Effector CD4-positive, alpha-beta T cell (primary cell): ENCODE measurements around the gene SHISAL1.

ENCODE experiments used
- DNase-seq: peaks from one replicate; pipeline ENCODE4 v3.0.0-alpha.2; 2020

The SHISAL1 gene

DNA sequence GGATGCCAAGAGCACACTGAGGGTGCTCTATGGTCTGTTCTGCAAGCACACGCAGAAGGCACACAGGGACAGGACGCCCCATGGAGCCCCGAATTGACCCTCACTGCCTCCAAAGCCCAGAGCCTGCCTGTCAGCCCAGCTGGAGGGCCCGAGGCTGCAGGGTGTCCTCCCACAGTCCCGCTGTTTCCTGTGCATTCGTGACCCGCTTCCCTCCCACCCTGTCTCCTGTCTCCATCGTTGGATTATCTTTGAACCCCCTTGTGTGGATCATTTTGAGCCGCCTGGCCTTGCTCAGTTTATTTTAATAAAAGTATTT lies 106.5 kb downstream of the SHISAL1 start:
- no peak for DNase-seq

DNA sequence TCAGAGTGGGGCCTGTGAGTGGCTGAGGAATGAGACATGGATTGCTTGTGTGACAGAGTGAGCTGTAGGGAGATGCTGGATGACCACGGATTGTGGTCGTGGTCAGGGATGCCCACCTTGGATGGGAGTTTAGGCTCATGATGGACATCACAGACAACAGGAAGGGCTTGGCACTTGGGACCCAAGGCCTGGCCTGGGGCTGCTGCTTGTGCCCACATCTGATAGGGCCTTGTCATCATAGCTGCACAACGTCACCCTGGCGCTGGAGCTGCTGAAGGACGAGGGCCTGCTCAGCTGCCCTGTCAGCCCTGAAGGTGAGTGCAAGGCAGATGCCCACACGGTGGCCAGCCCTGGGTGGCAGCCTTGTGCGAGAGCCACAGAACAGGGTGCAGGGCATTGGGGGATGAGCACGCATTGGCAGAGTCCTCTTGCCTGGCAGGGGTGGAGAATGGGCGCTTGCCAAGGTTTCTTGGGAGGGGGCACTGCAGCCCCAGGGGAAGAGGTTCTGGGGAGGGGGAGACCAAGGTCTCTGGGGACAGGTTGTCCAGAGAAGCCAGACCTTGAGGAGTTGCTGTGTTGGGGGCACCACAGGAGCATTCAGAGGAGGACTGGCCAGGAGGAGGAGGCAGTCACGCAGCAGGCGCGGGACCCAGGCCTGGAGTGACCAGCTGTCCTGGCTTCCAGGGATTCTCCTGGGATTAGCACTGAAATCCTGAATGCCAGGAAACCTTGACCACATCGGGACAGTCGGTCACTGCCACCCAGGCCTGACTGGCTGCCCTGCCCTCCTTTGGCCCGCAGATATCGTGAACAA lies 107.0 kb downstream of the SHISAL1 start:
- no peak for DNase-seq

DNA sequence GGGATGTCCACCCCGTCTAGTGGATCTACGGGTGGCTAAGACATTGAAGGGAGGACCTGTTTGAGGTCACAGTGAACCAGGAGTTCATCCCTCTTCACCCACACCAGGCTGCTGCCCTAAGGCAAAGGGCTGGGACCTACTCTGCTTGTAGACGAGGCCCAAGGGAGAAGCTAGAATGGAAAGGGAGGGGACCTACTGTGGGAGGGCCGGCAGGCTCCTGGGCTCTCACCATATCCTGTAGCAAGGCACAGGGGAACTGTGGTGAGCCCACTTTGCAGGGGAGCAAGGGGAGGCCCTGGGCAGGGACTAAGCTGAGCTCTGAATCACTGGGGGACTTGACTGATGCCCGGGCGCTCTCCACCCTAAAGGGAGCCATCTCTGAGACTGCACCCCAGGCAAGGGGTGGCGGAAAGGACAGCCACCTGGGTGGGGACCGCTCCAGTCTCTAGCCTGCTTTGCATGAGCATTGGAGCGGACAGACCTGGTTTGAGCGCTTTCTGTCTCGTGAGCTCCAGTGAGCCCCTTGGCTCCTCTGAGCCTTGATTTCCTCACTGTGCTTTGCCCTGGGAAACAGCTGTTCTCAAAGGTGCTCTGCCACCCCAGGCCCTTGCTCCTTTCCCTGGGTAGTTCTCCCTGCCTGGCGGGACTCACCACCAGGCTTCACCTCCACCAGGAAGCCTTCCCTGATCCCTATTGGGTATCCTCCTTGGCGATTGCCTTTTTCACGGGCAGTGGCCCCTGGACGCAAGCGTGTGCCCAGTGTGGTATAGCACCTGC lies 107.8 kb downstream of the SHISAL1 start:
- no peak for DNase-seq

DNA sequence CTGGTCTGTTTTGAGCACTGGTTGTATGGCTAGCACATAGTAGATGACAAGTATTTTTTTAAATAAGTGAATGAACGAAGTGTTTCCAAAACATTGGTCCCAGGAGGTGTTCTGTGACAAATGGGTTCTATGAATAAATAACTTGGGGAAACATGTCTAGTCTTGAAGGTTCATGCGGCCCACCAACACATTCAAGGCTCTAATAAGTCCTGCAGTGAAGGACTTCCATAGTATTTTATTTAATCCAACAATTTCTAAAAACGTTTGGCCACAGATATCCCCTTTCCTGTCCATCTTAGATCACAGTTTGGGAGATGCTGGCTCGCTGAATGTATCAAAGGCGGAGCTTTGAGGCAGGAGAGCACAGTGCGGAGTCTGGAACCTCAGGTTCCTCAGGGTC lies 109.5 kb downstream of the SHISAL1 start:
- no peak for DNase-seq

DNA sequence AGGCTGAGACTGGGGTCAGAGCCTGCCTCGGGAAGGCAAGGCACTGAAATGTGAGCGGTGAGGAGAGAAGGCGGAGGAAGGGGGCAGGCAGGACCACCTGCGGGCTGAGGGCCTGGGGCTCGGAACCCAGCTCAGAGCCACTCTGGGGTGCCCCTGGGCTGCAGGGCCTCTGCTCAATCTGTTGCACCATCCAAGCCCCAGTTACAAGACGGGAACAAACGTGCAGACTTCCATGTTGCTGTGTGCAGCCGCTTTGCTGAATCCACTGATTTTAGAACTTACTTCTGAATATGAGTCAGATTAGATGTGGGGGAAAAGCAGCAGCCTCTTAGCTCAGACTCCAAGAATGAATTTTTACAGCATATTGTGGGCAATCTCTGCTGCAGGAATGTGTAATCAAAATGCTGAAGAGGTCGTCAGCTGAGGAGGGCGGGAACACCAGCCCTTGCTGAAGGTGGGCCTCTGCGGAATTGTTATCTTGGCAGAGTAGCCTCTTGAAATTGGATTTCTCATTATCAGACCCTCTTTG lies 110.4 kb downstream of the SHISAL1 start:
- DNase-seq: no peak

DNA sequence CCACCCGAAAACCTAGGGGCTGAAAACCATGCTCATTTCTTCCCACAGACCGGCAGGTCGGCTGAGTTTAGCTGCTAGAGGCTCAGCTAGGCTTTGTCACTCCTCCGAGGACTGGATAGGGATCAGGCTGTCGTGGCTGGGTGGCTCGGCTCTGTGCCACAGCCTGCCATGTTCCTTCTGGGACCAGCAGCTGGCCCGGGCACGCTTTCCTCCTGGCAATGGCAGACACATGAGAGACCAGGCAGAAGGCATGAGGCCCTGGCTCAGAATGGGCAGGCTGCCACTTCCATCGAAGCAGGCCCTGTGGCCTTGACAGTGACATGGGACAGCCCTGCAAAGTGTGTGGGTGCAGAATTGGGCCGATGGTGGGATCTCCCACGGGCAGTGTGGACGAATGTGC lies 111.1 kb downstream of the SHISAL1 start:
- no peak for DNase-seq

DNA sequence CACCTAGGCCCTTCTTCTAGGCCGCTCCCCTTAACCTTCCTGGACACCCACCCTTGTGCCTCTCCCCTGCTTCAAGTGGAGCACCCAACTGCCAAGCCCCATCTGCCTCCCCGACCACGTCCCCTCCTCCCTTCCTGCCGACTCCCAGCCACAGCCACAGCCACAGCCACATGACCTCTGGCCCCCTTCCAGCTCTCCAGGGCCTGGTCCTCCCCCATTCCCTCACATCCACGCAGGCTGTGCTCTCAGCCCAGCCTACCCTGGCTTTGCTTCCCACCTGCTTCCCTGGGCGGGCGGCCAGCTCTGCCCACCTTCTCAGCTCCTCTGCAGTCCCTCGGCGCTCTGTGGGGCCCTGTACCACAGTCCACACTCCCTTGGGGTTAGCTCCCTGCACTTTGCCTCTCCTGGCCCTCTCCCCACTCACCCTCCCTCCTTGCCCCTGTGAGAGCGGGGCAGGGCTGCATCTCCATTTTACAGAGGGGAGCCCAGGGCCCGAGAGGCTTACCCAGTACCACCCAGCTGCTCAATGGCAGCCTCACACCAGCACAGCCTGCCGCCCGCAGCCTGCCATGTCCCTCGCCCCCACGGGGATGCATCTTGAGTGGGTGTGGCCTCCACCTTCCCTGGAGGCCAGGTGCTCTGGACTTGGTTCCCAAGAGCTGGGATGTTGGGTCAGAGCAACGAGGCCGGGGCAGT lies 111.7 kb downstream of the SHISAL1 start:
- DNase-seq: no peak

DNA sequence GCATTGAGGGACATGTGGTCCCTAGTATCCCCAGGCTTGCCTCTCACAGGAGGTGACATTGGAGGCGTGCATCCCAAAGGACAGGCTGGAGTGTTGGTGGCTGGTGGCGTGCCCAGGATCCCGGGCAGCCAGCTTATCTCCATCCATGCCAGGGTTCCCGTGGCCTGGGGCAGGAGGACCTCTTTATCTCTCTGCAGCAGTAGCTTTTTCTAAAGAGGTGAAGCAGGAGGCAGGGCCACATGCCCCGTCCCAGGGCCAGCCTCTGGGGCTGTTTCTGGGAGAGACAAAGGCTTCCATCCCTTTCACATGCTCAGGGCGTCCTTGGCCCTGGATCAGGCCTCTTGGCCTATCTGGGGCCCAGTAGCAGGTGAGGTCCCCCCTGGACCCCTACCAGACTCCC lies 112.3 kb downstream of the SHISAL1 start:
- no peak for DNase-seq

DNA sequence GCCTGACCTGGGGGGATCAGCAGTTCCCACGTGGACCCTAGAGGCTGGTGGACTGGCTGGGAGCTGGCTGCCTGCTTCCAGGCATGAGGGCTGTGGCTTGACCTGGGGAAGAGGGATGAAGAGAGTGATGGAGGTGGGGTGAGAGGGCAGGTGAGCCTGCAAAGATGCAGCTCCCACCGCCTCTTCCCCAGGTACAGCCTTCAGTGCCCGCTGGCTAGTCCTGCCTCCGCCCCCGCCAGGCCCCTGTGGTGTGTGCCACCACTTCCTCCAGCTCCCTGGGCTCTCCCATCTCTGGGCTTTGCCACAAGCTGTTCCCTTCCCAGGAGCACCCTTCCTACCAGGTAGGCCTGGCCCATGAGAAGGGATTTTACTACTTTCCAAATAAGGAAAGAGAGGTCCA lies 112.9 kb downstream of the SHISAL1 start:
- no peak for DNase-seq

DNA sequence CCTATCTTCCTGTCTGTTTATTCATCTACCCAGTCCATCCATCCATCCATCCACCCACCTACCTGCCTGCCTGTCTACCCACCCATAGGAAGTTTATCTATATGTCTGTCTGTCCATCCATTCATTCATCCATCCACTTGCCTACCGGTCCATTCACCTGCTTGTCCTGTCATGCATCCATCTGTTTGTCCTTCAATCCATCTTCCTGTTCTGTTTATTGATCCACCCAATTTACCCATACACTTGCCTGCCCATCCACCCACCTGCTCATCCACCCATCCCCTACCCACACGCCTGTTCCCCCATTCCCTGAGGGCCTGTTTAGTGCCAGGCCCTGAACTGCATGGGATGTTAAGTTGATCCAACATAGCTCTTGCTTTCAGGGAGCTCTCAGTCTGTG lies 113.6 kb downstream of the SHISAL1 start:
- DNase-seq: no peak

DNA sequence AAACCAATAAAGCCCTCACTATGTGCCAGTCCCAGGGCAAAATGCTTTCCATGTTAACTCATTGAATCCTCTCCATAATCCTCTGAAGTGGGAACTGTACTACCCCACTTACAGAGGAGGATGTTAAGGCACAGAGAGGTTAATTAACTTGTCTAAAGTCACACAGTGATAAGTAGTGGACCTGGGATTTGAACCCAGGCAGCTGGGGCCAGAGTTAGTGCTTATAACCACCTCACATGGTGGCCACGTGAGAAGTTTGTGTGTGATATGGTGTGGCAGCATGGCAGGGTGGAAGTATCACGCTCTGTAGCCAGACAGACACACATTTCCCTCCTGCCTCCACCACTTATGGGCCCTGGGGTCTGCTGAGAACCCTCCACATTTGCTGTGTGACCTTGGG lies 115.5 kb downstream of the SHISAL1 start:
- no peak for DNase-seq

DNA sequence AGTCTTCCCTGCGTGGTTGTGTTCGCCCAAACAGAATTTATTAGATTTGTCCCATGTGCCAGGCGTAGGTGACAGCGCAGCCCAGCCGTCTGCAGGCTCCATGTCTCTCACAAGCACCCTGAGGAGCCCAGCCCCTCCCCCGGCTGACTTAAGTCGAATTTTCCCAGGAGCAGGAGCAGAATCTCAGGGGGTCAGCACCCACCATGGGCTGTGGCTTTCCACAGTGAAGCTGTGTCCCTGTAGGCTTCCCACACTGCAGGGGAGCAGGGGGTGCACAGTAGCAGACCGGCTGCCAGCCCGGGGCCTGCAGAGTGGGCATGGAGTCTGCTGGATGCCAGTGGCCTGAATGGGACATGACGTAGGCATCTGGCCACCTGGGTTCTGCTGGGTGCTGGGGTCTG lies 116.0 kb downstream of the SHISAL1 start:
- no peak for DNase-seq

DNA sequence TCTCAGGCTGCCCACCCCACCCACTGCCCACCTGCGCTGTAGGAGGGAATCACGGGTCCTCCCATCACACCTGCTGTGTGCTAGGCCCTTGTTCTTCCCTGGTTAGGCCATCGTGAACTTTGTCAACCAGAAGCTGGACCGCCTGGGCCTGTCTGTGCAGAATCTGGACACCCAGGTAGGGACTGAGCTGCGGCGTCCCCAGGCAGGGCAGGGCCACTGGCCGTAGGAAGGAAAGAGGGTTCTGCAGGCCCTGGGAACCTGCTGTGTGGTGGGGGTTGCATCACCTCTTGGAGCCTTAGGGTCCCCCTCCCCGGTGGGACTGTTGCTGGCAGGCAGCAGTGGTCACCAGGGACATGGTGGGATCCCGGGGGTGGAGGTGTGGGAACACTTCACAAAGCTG lies 116.5 kb downstream of the SHISAL1 start:
- no peak for DNase-seq

DNA sequence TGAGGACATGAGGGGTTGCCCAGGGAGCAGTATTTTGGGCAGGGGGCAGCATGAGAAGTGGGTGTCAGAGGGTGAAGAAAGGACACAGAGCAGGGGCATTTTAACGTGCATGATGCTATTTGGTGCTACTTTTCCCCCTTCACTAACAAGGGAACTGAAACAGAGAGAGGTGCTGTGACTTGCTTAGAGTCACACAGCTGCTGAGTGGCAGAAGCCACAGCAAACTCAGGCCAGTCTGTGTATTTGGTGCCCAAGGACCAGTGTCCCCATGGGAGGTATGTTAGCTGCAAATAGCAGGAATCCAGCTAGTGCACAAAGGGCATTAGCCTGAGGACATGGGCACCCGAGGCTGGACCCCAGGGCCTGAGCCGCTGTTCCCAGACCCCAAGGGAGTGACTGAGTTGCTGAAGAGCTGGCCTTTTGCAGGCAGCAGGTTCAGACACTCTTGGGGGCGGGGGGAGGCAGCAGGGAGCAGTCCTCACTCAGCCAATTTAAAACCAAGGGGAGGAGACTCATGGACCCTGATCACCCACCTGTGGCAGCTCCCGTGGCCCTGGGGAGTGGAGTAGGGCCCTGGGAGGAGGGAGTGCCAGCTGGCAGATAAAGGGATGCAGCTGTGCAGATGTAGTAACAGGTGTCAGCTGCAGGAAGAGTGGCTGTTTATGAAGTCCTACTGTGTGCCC lies 117.4 kb downstream of the SHISAL1 start:
- DNase-seq: no peak

DNA sequence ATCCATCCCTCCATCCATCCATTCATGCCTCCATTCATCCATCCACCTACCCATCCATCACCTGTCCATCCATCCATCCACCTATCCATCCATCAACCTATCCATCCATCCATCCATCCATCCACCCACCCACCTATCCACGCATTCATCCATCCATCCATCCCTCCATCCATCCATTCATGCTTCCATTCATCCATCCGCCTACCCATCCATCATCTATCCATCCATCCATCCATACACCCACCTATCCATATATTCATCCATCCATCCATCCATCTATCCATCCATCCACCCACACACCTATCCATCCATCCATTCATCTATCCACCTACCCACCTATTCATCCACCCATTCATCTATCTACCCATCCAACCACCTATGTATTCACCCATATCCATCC lies 118.2 kb downstream of the SHISAL1 start:
- no peak for DNase-seq
